SK-N-SH (cell line): ENCODE measurements around the gene PTPRG. TPM values are rescaled to one million over a fixed set of nuclear protein-coding genes. Genes with fewer than 3 reads are reported as not detected.

ENCODE experiments used
- CTCF ChIA-PET: fragments of 300-600, 350-600 bp; formaldehyde crosslinking; extraction: SDS; loops from one replicate; lab custom pipeline; 2021; lab: Yijun Ruan, JAX
- POLR2A ChIA-PET: fragments of 350-600 bp; sonication (Branson Sonifier 250); formaldehyde crosslinking; extraction: SDS; loops from one replicate; lab custom pipeline; 2020; ENCODE audit warnings: antibody characterized with exemption, inconsistent platforms; lab: Yijun Ruan, JAX
- DNase-seq: peaks from one replicate; pipeline ENCODE4 v3.0.0; 2012
- H2AFZ ChIP-seq: fragments of 200-600 bp; sonication (generic); 2 replicates; pipeline ENCODE4 v1.8.1; 2016; ENCODE audit warnings: antibody characterized with exemption, mild to moderate bottlenecking, low read depth
- H3F3A ChIP-seq: fragments of 200-600 bp; sonication (generic); replicated peaks from 2 replicates; pipeline ENCODE3; 2016; ENCODE audit warnings: antibody characterized with exemption, mild to moderate bottlenecking; ENCODE audit not compliant: insufficient read depth
- H3K27ac ChIP-seq, 2 experiments: fragments of 200-500 bp in 1 of 2; fragments of 200-600 bp in 1 of 2; sonication (Bioruptor generic) in 1 of 2; sonication (generic), shearing (Covaris generic) in 1 of 2; 2 replicates each; pipeline versions ENCODE4 v1.5.1 to v1.6.1; 2014 to 2016; ENCODE audit warnings: low read depth in 2 of 2, inconsistent platforms in 1 of 2, low read length in 1 of 2, mild to moderate bottlenecking in 1 of 2, mixed read lengths in 1 of 2
- H3K27me3 ChIP-seq: fragments of 200-600 bp; sonication (generic), shearing (Covaris generic); 2 replicates; pipeline ENCODE4 v1.6.1; 2016; ENCODE audit warnings: mixed run types; ENCODE audit not compliant: insufficient read depth
- H3K36me3 ChIP-seq, 2 experiments: fragments of 200-500 bp in 1 of 2; fragments of 200-600 bp in 1 of 2; sonication (Bioruptor generic) in 1 of 2; sonication (generic) in 1 of 2; replicated peaks in 1 of 2; 2 replicates each; pipeline versions ENCODE3 to v1.5.1; 2014 to 2016; ENCODE audit warnings: low read length in 1 of 2, mild to moderate bottlenecking in 1 of 2; ENCODE audit not compliant: insufficient read depth in 2 of 2, control insufficient read depth in 1 of 2
- H3K4me1 ChIP-seq, 2 experiments: fragments of 200-500 bp in 1 of 2; fragments of 200-600 bp in 1 of 2; sonication (Bioruptor generic) in 1 of 2; sonication (generic), shearing (Covaris generic) in 1 of 2; 2 replicates each; pipeline versions ENCODE4 v1.5.1 to v1.6.1; 2014 to 2016; ENCODE audit warnings: low read depth in 1 of 2, low read length in 1 of 2, mixed run types in 1 of 2; ENCODE audit not compliant: insufficient read depth in 2 of 2, control insufficient read depth in 1 of 2
- H3K4me2 ChIP-seq: fragments of 200-600 bp; sonication (generic), shearing (Covaris generic); 2 replicates; pipeline ENCODE4 v1.6.1; 2017; ENCODE audit warnings: mixed run types
- H3K4me3 ChIP-seq, 2 experiments: fragments of 200-500 bp in 1 of 2; fragments of 200-600 bp in 1 of 2; sonication (Bioruptor generic) in 1 of 2; sonication (generic), shearing (Covaris generic) in 1 of 2; 2 replicates each; pipeline versions ENCODE4 v1.5.1 to v1.8.1; 2014 to 2016; ENCODE audit warnings: low read depth in 2 of 2, inconsistent platforms in 1 of 2, low read length in 1 of 2, mild to moderate bottlenecking in 1 of 2, mixed read lengths in 1 of 2, moderate library complexity in 1 of 2
- H3K79me2 ChIP-seq: fragments of 200-600 bp; sonication (generic); 2 replicates; pipeline ENCODE4 v1.8.1; 2017; ENCODE audit warnings: mild to moderate bottlenecking; ENCODE audit not compliant: insufficient read depth
- H3K9ac ChIP-seq: fragments of 200-600 bp; sonication (generic); 2 replicates; pipeline ENCODE4 v1.6.1; 2017; ENCODE audit warnings: mixed run types
- H3K9me2 ChIP-seq: fragments of 200-600 bp; sonication (generic); 2 replicates; pipeline ENCODE4 v1.6.1; 2017; ENCODE audit warnings: mixed run types
- H3K9me3 ChIP-seq: fragments of 200-600 bp; sonication (generic); 2 replicates; pipeline ENCODE4 v1.6.1; 2017; ENCODE audit warnings: mixed run types, mild to moderate bottlenecking, moderate library complexity
- H4K20me1 ChIP-seq: fragments of 200-600 bp; sonication (generic); 2 replicates; pipeline ENCODE4 v1.6.1; 2017; ENCODE audit warnings: mild to moderate bottlenecking, mixed run types; ENCODE audit not compliant: insufficient read depth
- CHD2 ChIP-seq: fragments of 150-350 bp; IDR thresholded peaks from 2 replicates; pipeline ENCODE4 v1.6.1; 2018; ENCODE audit warnings: low read length; ENCODE audit not compliant: partially characterized antibody
- CTCF ChIP-seq: fragments of 200-600 bp; sonication (generic); IDR thresholded peaks from 2 replicates; pipeline ENCODE4 v1.6.1; 2017; ENCODE audit warnings: antibody characterized with exemption, mild to moderate bottlenecking, moderate library complexity
- EP300 ChIP-seq, 2 experiments: IDR thresholded peaks; 2 replicates each; pipeline versions ENCODE4 v1.4.0 to v1.6.1; 2012; ENCODE audit warnings: borderline replicate concordance in 1 of 2, low read depth in 1 of 2, low read length in 1 of 2
- GATA2 ChIP-seq: sonication (generic); formaldehyde crosslinking; IDR thresholded peaks from 2 replicates; pipeline ENCODE4 v1.5.0; 2020; ENCODE audit warnings: mild to moderate bottlenecking, missing genetic modification reagents
- MAX ChIP-seq: IDR thresholded peaks from 2 replicates; pipeline ENCODE4 v1.4.0; 2012; ENCODE audit warnings: low read depth
- MEF2A ChIP-seq: IDR thresholded peaks from 2 replicates; pipeline ENCODE4 v1.4.0; 2012; ENCODE audit warnings: low read depth, borderline replicate concordance
- POLR2AphosphoS5 ChIP-seq: IDR thresholded peaks from 2 replicates; pipeline ENCODE4 v1.6.1; 2012; ENCODE audit warnings: low read depth, low read length
- RCOR1 ChIP-seq: fragments of 150-350 bp; IDR thresholded peaks from 2 replicates; pipeline ENCODE4 v1.6.1; 2017; ENCODE audit warnings: antibody characterized with exemption, low read length
- REST ChIP-seq: IDR thresholded peaks from 2 replicates; pipeline ENCODE4 v1.6.1; 2012; ENCODE audit warnings: mild to moderate bottlenecking, low read depth, low read length, moderate library complexity
- RFX5 ChIP-seq: IDR thresholded peaks from 2 replicates; pipeline ENCODE4 v1.6.1; 2012; ENCODE audit warnings: mild to moderate bottlenecking, improper control_type of control experiment, low read length
- SMC3 ChIP-seq: IDR thresholded peaks from 2 replicates; pipeline ENCODE4 v1.6.1; 2012; ENCODE audit warnings: low read depth, low read length, improper control_type of control experiment
- TCF12 ChIP-seq: IDR thresholded peaks from 2 replicates; pipeline ENCODE4 v1.4.0; 2012
- WGBS: methylation state at CpG from one replicate; pipeline ENCODE4 v1.1.6; 2017; ENCODE audit warnings: low lambda C conversion rate; 5-methylcytosine and 5-hydroxymethylcytosine counted together
- polyA plus RNA-seq, 3 experiments: library from polyadenylated mRNA; depleted of rRNA; stranded (reverse); fragments of >200 nt; gene quantifications; 2 replicates each; pipeline ENCODE4 v1.2.3, GENCODE V29; 2012

PTPRG gene
- polyA plus RNA-seq, 1 of the 3 experiments (the other 2 are of a cell fraction) = 14.1 TPM

- no peak for TF ChIP-seq REST
- TF ChIP-seq TCF12 = no peak
- TF ChIP-seq CHD2 = no peak
- TF ChIP-seq GATA2 (CRISPR knock-in tag) = no peak
Measured at GRCh38 chr3:62052331-62052730, 491.0 kb downstream of the PTPRG start (continued).

GRCh38 chr3:62056658-62057057 is 495.3 kb downstream of the PTPRG start:
- Histone ChIP-seq H3K4me3 (no peak overlapping the region), H3K9me2 (no peaks in the 10 kb centered on the region), H3K9ac (no peak overlapping the region), H3K4me1 (no peaks in the 10 kb centered on the region), H4K20me1 (no peaks in the 10 kb centered on the region), H3K27me3 (no peaks in the 10 kb centered on the region), H3K4me2 (no peak overlapping the region), H3K9me3 (no peaks in the 10 kb centered on the region), H2AFZ (no peak overlapping the region), H3K27ac (no peak overlapping the region), H3K79me2 (no peaks in the 10 kb centered on the region), H3K36me3 (no peaks in the 10 kb centered on the region), H3F3A (no peaks in the 10 kb centered on the region)
- TF ChIP-seq POLR2AphosphoS5 (no peak), RCOR1 (no peak), RFX5 (no peak), SMC3 (no peak), MEF2A (no peak), MAX (no peak), CTCF (no peak), EP300 (IDR thresholded peaks at IDR 0.05; ENCODE audit: borderline replicate concordance in 1 of 2, low read depth in 1 of 2, low read length in 1 of 2) (no peak), TCF12 (no peak)
- ChIA-PET POLR2A (no interaction called here), CTCF (interaction anchor here (0.6 kb wide), 1 partner anchor 81 kb away, joined by 4 read pairs; no protein-coding TSS in a partner anchor)
- DNase-seq = no peak
- 92% methylated on average over 5 of the region's 5 CpGs for WGBS
